ENCODE measurements around the gene CLEC12A. TPM values are rescaled to one million over a fixed set of nuclear protein-coding genes. Genes with fewer than 3 reads are reported as not detected.
"Not testable (repeated sequence)": the region's sequence is repeated elsewhere in the genome, so short reads cannot be mapped to it uniquely, and the experiment has no call there.

The CLEC12A gene
- total RNA-seq, 3 donors from 2014 or later (not counting 1 experiment from before 2014, with no cell fraction given) = 13.6 to 18.9 (median 14.8) TPM

GRCh38 chr12:9973949-9974348 is 2.7 kb downstream of the CLEC12A start:
- H3K4me3 ChIP-seq (ENCODE audit: low read length) = no peak overlapping the region
- TF ChIP-seq CTCF (IDR thresholded peaks at IDR 0.05) = no peak
- 83% methylated on average over 1 of the region's 1 CpG for WGBS (ENCODE audit: insufficient coverage)
- H3K4me1 ChIP-seq (ENCODE audit: control insufficient read depth, insufficient read depth, low read length) = no peaks in the 10 kb centered on the region
- H3K36me3 Mint-ChIP-seq = peaks cover 9% of the 10 kb centered on the region
- no peak overlapping the region for H3K4me3 Mint-ChIP-seq
- intact Hi-C loops (cut with micrococcal nuclease) = no loop called here
- H3K27ac ChIP-seq (ENCODE audit: low read length) = no peak overlapping the region
- no peaks in the 10 kb centered on the region for H3K36me3 ChIP-seq (ENCODE audit: control insufficient read depth, insufficient read depth, low read length)
- ATAC-seq (no peak), DNase-seq (no peak)
- no peaks in the 10 kb centered on the region for H3K27me3 Mint-ChIP-seq (ENCODE audit: low read depth in 2 of 2)
- no peak overlapping the region for H3K27ac Mint-ChIP-seq
- H3K9me3 ChIP-seq (ENCODE audit: control insufficient read depth, insufficient read depth, low read length) = no peaks in the 10 kb centered on the region
- H3K9me3 Mint-ChIP-seq = no peaks in the 10 kb centered on the region
- no peaks in the 10 kb centered on the region for H3K27me3 ChIP-seq (ENCODE audit: control insufficient read depth, insufficient read depth, low read length)
- H3K4me1 Mint-ChIP-seq = peaks cover 0 to 6% of the 10 kb centered on the region in 2 donors

GRCh38 chr12:9974731-9975130 is 3.5 kb downstream of the CLEC12A start:
- H3K27me3 Mint-ChIP-seq (ENCODE audit: low read depth in 2 of 2); H3K4me1 Mint-ChIP-seq; DNase-seq; H3K9me3 Mint-ChIP-seq; H3K4me3 ChIP-seq (ENCODE audit: low read length); H3K36me3 ChIP-seq (ENCODE audit: control insufficient read depth, insufficient read depth, low read length); H3K27ac Mint-ChIP-seq; intact Hi-C loops (cut with micrococcal nuclease); H3K27ac ChIP-seq (ENCODE audit: low read length); H3K4me3 Mint-ChIP-seq; ATAC-seq; H3K27me3 ChIP-seq (ENCODE audit: control insufficient read depth, insufficient read depth, low read length); H3K9me3 ChIP-seq (ENCODE audit: control insufficient read depth, insufficient read depth, low read length); H3K4me1 ChIP-seq (ENCODE audit: control insufficient read depth, insufficient read depth, low read length): not testable (repeated sequence)
- 95% methylated on average over 2 of the region's 2 CpGs for WGBS (ENCODE audit: insufficient coverage)
- H3K36me3 Mint-ChIP-seq = peaks cover 17% of the 10 kb centered on the region

- Mint-ChIP-seq H3K27ac (no peak overlapping the region), H3K4me3 (no peak overlapping the region), H3K9me3 (no peaks in the 10 kb centered on the region), H3K36me3 (peaks cover 24% of the 10 kb centered on the region), H3K4me1 (peaks cover 0 to 6% of the 10 kb centered on the region in 2 donors), H3K27me3 (ENCODE audit: low read depth in 2 of 2) (no peaks in the 10 kb centered on the region)
- no peak for TF ChIP-seq CTCF (IDR thresholded peaks at IDR 0.05)
- no peak for ATAC-seq
- H3K4me3 ChIP-seq (ENCODE audit: low read length) = no peak overlapping the region
- DNase-seq = no peak
- no peaks in the 10 kb centered on the region for H3K9me3 ChIP-seq (ENCODE audit: control insufficient read depth, insufficient read depth, low read length)
- 98% methylated on average over 2 of the region's 2 CpGs for WGBS (ENCODE audit: insufficient coverage)
- intact Hi-C loops (cut with micrococcal nuclease) = no loop called here
- no peaks in the 10 kb centered on the region for H3K4me1 ChIP-seq (ENCODE audit: control insufficient read depth, insufficient read depth, low read length)
- no peaks in the 10 kb centered on the region for H3K36me3 ChIP-seq (ENCODE audit: control insufficient read depth, insufficient read depth, low read length)
- no peaks in the 10 kb centered on the region for H3K27me3 ChIP-seq (ENCODE audit: control insufficient read depth, insufficient read depth, low read length)
- H3K27ac ChIP-seq (ENCODE audit: low read length) = no peak overlapping the region
Measured at GRCh38 chr12:9975614-9976013, 4.4 kb downstream of the CLEC12A start.

- ATAC-seq; H3K27me3 ChIP-seq (ENCODE audit: control insufficient read depth, insufficient read depth, low read length); H3K9me3 ChIP-seq (ENCODE audit: control insufficient read depth, insufficient read depth, low read length); H3K27ac ChIP-seq (ENCODE audit: low read length); H3K27ac Mint-ChIP-seq; intact Hi-C loops (cut with micrococcal nuclease); H3K9me3 Mint-ChIP-seq; H3K4me1 ChIP-seq (ENCODE audit: control insufficient read depth, insufficient read depth, low read length); H3K27me3 Mint-ChIP-seq (ENCODE audit: low read depth in 2 of 2); H3K36me3 ChIP-seq (ENCODE audit: control insufficient read depth, insufficient read depth, low read length); H3K4me3 Mint-ChIP-seq; H3K4me3 ChIP-seq (ENCODE audit: low read length); H3K4me1 Mint-ChIP-seq; DNase-seq: not testable (repeated sequence)
- WGBS (ENCODE audit: insufficient coverage) = 77% methylated on average over 3 of the region's 5 CpGs
- H3K36me3 Mint-ChIP-seq = peaks cover 24% of the 10 kb centered on the region
Measured at GRCh38 chr12:9976626-9977025, 5.4 kb downstream of the CLEC12A start.

- Mint-ChIP-seq H3K36me3 (peaks cover 24% of the 10 kb centered on the region), H3K4me1 (no peaks in the 10 kb centered on the region), H3K27me3 (ENCODE audit: low read depth in 2 of 2) (no peaks in the 10 kb centered on the region), H3K9me3 (no peaks in the 10 kb centered on the region), H3K4me3 (no peak overlapping the region), H3K27ac (no peak overlapping the region)
- no peak for TF ChIP-seq CTCF (IDR thresholded peaks at IDR 0.05)
- Histone ChIP-seq H3K27ac (ENCODE audit: low read length) (no peak overlapping the region), H3K9me3 (ENCODE audit: control insufficient read depth, insufficient read depth, low read length) (no peaks in the 10 kb centered on the region), H3K4me1 (ENCODE audit: control insufficient read depth, insufficient read depth, low read length) (no peaks in the 10 kb centered on the region), H3K36me3 (ENCODE audit: control insufficient read depth, insufficient read depth, low read length) (no peaks in the 10 kb centered on the region), H3K4me3 (ENCODE audit: low read length) (no peak overlapping the region), H3K27me3 (ENCODE audit: control insufficient read depth, insufficient read depth, low read length) (no peaks in the 10 kb centered on the region)
- no peak for ATAC-seq
- intact Hi-C loops (cut with micrococcal nuclease) = no loop called here
- DNase-seq = no peak
Measured at GRCh38 chr12:9977916-9978315, 6.7 kb downstream of the CLEC12A start.

Measured in natural killer cell (primary cell).